K562 (cell line): ENCODE data around the gene LRRC74B. TPM values are rescaled to one million over a fixed set of nuclear protein-coding genes. Genes with fewer than 3 reads are reported as not detected.

Experiments used
- ASH1L ChIP-seq: fragments of 450-650 bp; IDR thresholded peaks from 2 replicates; pipeline ENCODE4 v1.6.1; 2018; ENCODE audit warnings: borderline replicate concordance, mild to moderate bottlenecking, low read depth; ENCODE audit not compliant: partially characterized antibody
- CHCHD3 ChIP-seq: fragments of 250-450 bp; sonication (Bioruptor Pico); IDR thresholded peaks from 2 replicates; pipeline ENCODE4 v2.1.2; 2022; ENCODE audit warnings: mild to moderate bottlenecking
- ETV5 ChIP-seq: sonication (generic); formaldehyde crosslinking; IDR thresholded peaks from 2 replicates; pipeline ENCODE4 v1.4.0; 2020; ENCODE audit warnings: low read depth, mild to moderate bottlenecking, missing genetic modification reagents
- GABPB2 ChIP-seq: fragments of 250-450 bp; sonication (Bioruptor Pico); conservative IDR thresholded peaks from 2 replicates; pipeline ENCODE4 v1.5.1; 2021; ENCODE audit warnings: mild to moderate bottlenecking
- GATAD2A ChIP-seq: fragments of 450-650 bp; IDR thresholded peaks from 2 replicates; pipeline ENCODE4 v1.6.1; 2017
- NFYB ChIP-seq: IDR thresholded peaks from 2 replicates; pipeline ENCODE4 v1.6.1; 2011; ENCODE audit warnings: mild to moderate bottlenecking, moderate library complexity; ENCODE audit not compliant: insufficient read length; ENCODE audit errors: extremely low read depth
- PHF21A ChIP-seq: fragments of 450-650 bp; IDR thresholded peaks from 2 replicates; pipeline ENCODE4 v1.6.1; 2017; ENCODE audit warnings: low read depth, borderline replicate concordance
- SNRNP70 ChIP-seq: fragments of 200-400 bp; formaldehyde crosslinking; optimal IDR thresholded peaks from 2 replicates; pipeline ENCODE3; 2017; ENCODE audit warnings: low read depth, low read length
- ZNF232 ChIP-seq: sonication (generic); formaldehyde crosslinking; IDR thresholded peaks from 2 replicates; pipeline ENCODE4 v1.8.0; 2022; ENCODE audit warnings: mild to moderate bottlenecking, missing genetic modification reagents
- ZSCAN32 ChIP-seq: fragments of 450-650 bp; formaldehyde crosslinking; IDR thresholded peaks from 2 replicates; pipeline ENCODE4 v1.4.0; 2020; ENCODE audit warnings: mild to moderate bottlenecking, moderate library complexity
- polyA plus RNA-seq, 8 experiments: library from polyadenylated mRNA; depleted of rRNA in 4 of 8; stranded (reverse) in 5 of 8; unstranded in 3 of 8; fragments of >200 nt; fragmentation: Nextera tagmentation in 2 of 8; fragmentation: Illumina TruSeq in 1 of 8; extraction: Ambion mirVana in 2 of 8; extraction: Trizol in 1 of 8; gene quantifications; 2 replicates each; pipeline versions ENCODE4 v1.2.1 to v1.2.3, GENCODE V29; 2011 to 2014; ENCODE audit warnings: inconsistent platforms in 1 of 8, missing spikeins in 1 of 8
- total RNA-seq, 7 experiments: library from RNA; depleted of rRNA in 6 of 7; stranded (reverse); fragments of >200 nt in 6 of 7; fragmentation: Illumina TruSeq in 2 of 7; extraction: Trizol in 2 of 7; gene quantifications; 2 replicates each; pipeline versions ENCODE4 v1.2.1 to v1.2.3, GENCODE V29; 2011 to 2021; ENCODE audit warnings: low replicate concordance in 1 of 7
- TF ChIP-seq, protein P1 (sequence below), 2 experiments: fragments of 450-650 bp in 1 of 2; sonication (generic) in 1 of 2; formaldehyde crosslinking in 1 of 2; IDR thresholded peaks in 1 of 2; conservative IDR thresholded peaks in 1 of 2; 2 replicates each; pipeline versions ENCODE4 v1.6.1 to v1.8.1; 2016 to 2023; ENCODE audit warnings: mild to moderate bottlenecking in 2 of 2, moderate library complexity in 2 of 2, inconsistent platforms in 1 of 2, missing genetic modification reagents in 1 of 2
- TF ChIP-seq, protein P2 (sequence below): fragments of 200-800 bp; sonication (Bioruptor generic); IDR thresholded peaks from 2 replicates; pipeline ENCODE4 v1.6.1; 2016; ENCODE audit warnings: missing genetic modification characterization, missing compliant biosample characterization
- TF ChIP-seq, protein P3 (sequence below): fragments of 250-450 bp; sonication (Bioruptor Pico); IDR thresholded peaks from 2 replicates; pipeline ENCODE4 v1.5.0; 2021
- TF ChIP-seq, protein P4 (sequence below): fragments of 450-650 bp; IDR thresholded peaks from 2 replicates; pipeline ENCODE4 v1.6.1; 2016; ENCODE audit warnings: borderline replicate concordance
- TF ChIP-seq, protein P5 (sequence below): fragments of 450-650 bp; conservative IDR thresholded peaks from 2 replicates; pipeline ENCODE4 v1.6.1; 2016; ENCODE audit warnings: missing genetic modification characterization, low read depth, mild to moderate bottlenecking, control low read depth, missing compliant biosample characterization

Gene LRRC74B
- total and polyA plus RNA-seq, 9 of the 15 experiments (the other 6 are each of a cell fraction or from before 2014, with no cell fraction given): not detected

DNA sequence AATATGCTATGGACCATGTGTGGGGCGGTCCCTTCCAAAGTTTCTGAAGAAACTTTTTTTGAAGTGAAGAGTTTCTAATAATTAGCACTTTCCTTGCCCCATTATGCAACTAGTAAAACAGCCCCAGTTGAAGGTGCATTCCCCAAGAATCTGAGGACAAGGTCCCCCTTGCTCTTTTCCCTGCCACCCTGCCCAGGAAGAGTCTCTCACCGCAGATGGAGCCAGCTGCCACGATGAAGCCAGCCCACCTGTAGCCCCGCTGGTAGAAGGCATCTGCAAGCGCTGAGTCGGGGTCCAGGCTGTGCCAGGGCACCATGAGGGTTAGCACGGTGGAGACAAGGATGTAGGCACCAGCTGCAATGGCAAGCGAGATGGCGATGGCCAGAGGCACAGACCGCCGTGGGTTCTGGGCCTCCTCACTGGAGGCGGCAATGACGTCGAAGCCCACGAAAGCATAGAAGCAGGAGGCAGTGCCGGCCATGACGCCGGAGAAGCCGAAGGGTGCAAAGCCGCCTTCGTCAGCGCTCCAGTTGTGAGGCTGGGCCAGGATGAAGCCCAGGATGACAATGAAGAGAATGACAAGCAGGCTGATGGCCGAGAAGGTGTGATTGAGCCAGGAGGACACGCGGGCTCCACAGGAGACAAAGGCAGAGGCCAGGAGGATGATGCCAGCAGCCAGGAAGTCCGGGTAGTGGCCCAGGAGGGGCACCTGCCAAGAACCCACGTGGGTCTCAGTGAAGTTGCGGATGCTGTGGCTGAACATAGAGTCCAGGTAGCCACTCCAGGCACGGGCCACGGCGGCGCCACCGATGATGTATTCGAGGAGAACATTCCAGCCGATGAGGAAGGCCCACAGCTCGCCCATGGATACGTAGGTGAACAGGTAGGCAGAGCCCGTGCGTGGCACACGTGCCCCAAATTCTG, 14.9 kb upstream of the LRRC74B start (continued):
- no peak for TF ChIP-seq ETV5 (CRISPR knock-in tag)
- TF ChIP-seq, protein P1, sequence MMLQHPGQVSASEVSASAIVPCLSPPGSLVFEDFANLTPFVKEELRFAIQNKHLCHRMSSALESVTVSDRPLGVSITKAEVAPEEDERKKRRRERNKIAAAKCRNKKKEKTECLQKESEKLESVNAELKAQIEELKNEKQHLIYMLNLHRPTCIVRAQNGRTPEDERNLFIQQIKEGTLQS (IDR thresholded peaks at IDR 0.05): no peak
- TF ChIP-seq, protein P1 (CRISPR knock-in tag; conservative IDR thresholded peaks at IDR 0.05): no peak
- TF ChIP-seq CHCHD3 (CRISPR knock-in tag): no peak
- TF ChIP-seq GATAD2A: no peak
- TF ChIP-seq, protein P2, sequence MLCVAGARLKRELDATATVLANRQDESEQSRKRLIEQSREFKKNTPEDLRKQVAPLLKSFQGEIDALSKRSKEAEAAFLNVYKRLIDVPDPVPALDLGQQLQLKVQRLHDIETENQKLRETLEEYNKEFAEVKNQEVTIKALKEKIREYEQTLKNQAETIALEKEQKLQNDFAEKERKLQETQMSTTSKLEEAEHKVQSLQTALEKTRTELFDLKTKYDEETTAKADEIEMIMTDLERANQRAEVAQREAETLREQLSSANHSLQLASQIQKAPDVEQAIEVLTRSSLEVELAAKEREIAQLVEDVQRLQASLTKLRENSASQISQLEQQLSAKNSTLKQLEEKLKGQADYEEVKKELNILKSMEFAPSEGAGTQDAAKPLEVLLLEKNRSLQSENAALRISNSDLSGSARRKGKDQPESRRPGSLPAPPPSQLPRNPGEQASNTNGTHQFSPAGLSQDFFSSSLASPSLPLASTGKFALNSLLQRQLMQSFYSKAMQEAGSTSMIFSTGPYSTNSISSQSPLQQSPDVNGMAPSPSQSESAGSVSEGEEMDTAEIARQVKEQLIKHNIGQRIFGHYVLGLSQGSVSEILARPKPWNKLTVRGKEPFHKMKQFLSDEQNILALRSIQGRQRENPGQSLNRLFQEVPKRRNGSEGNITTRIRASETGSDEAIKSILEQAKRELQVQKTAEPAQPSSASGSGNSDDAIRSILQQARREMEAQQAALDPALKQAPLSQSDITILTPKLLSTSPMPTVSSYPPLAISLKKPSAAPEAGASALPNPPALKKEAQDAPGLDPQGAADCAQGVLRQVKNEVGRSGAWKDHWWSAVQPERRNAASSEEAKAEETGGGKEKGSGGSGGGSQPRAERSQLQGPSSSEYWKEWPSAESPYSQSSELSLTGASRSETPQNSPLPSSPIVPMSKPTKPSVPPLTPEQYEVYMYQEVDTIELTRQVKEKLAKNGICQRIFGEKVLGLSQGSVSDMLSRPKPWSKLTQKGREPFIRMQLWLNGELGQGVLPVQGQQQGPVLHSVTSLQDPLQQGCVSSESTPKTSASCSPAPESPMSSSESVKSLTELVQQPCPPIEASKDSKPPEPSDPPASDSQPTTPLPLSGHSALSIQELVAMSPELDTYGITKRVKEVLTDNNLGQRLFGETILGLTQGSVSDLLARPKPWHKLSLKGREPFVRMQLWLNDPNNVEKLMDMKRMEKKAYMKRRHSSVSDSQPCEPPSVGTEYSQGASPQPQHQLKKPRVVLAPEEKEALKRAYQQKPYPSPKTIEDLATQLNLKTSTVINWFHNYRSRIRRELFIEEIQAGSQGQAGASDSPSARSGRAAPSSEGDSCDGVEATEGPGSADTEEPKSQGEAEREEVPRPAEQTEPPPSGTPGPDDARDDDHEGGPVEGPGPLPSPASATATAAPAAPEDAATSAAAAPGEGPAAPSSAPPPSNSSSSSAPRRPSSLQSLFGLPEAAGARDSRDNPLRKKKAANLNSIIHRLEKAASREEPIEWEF (CRISPR knock-in tag): no peak
- TF ChIP-seq ZNF232: no peak
- TF ChIP-seq NFYB: no peak
- TF ChIP-seq GABPB2: no peak
- TF ChIP-seq SNRNP70: no peak
- TF ChIP-seq, protein P3, sequence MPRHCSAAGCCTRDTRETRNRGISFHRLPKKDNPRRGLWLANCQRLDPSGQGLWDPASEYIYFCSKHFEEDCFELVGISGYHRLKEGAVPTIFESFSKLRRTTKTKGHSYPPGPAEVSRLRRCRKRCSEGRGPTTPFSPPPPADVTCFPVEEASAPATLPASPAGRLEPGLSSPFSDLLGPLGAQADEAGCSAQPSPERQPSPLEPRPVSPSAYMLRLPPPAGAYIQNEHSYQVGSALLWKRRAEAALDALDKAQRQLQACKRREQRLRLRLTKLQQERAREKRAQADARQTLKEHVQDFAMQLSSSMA (CRISPR knock-in tag): no peak
- TF ChIP-seq ASH1L: no peak
- TF ChIP-seq, protein P4, sequence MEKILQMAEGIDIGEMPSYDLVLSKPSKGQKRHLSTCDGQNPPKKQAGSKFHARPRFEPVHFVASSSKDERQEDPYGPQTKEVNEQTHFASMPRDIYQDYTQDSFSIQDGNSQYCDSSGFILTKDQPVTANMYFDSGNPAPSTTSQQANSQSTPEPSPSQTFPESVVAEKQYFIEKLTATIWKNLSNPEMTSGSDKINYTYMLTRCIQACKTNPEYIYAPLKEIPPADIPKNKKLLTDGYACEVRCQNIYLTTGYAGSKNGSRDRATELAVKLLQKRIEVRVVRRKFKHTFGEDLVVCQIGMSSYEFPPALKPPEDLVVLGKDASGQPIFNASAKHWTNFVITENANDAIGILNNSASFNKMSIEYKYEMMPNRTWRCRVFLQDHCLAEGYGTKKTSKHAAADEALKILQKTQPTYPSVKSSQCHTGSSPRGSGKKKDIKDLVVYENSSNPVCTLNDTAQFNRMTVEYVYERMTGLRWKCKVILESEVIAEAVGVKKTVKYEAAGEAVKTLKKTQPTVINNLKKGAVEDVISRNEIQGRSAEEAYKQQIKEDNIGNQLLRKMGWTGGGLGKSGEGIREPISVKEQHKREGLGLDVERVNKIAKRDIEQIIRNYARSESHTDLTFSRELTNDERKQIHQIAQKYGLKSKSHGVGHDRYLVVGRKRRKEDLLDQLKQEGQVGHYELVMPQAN: no peak
- TF ChIP-seq ZSCAN32: 0 out of 2 replicates have a peak, but pooled peaks have one; percentile 5
- TF ChIP-seq, protein P5, sequence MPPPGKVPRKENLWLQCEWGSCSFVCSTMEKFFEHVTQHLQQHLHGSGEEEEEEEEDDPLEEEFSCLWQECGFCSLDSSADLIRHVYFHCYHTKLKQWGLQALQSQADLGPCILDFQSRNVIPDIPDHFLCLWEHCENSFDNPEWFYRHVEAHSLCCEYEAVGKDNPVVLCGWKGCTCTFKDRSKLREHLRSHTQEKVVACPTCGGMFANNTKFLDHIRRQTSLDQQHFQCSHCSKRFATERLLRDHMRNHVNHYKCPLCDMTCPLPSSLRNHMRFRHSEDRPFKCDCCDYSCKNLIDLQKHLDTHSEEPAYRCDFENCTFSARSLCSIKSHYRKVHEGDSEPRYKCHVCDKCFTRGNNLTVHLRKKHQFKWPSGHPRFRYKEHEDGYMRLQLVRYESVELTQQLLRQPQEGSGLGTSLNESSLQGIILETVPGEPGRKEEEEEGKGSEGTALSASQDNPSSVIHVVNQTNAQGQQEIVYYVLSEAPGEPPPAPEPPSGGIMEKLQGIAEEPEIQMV (tag): no peak
- TF ChIP-seq PHF21A: no peak
